Fibroblast of skin of left biceps (primary cell): Measurements from ENCODE around the gene MALL.
"Not testable (repeated sequence)": the region's sequence is repeated elsewhere in the genome, so short reads cannot be mapped to it uniquely, and the experiment has no call there.

Source experiments
- DNase-seq, 2 experiments: peaks; one replicate each; pipeline ENCODE4 v3.0.0-alpha.2; 2013; ENCODE audit warnings: low read depth in 2 of 2

The MALL gene

DNA sequence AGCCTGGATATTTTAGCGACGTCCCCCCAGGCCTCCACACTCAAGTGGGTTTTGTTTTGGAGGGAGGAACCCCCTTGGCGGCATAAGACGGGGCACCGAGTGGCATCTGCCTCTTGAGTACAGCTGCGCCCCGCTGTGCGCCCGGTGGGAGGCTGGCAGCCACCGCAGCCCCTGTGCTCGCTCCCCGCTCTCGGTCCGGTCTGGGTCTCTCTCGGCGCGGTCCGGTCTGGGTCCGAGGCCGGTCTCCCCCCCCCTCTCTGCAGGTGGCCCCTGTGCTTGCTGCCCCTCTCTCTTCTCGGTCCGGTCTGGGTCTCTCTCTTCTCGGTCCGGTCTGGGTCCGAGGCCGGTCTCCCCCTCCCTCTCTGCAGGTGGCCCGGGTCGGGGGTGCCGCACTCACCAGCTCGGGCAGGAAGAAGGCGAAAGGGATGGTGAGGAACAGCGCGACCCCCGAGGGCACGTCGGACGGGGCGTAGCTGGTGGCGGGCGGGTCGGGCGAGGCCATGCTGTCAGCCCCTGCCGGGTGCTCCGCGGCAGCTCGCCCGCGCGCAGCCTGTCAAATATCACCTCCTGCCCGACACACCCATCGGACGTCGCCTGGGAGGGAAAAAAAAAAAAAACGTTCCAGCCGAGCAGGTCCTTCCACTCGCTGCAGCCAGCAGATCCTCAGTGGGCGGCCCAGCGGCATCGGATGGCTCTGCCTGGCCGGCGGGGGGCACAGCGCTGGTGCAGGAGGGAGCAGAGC lies at the start of gene MALL:
MALL (minus strand) TSS at position 532 of the 742 bp plus-strand sequence; CDS start at position 502, 30 bp downstream.
- no peak for DNase-seq

DNA sequence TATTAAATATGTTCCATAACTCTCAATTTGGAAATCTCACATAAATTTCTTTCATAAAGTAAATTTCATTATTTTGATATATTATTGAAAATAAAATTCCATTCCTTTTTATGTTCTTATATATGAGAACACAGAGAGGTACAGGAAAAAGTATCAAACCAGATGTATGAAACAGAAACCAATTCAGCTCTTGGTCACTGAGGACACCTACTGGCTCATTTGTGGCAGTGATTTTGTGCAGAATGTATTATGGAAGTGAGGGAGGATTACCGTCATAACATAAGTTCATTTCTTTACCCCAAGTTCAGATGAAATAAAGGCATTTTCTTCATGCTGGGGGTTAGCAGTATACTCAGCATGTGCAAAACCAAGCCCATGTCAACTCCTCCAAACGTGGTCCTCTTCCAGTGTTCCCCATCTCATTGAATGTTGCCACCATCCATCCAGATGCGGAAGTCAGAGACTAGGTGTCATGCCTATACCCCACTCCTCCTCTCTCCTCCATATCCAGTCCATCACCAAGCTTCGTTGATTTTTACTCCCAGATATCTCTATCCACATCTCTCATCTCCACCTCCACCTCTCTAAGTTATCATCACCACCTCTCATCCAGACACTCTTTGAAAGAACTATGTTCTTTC lies 41.7 kb upstream of the MALL start:
- DNase-seq: peak in 1 of 2 experiments; percentile 31

DNA sequence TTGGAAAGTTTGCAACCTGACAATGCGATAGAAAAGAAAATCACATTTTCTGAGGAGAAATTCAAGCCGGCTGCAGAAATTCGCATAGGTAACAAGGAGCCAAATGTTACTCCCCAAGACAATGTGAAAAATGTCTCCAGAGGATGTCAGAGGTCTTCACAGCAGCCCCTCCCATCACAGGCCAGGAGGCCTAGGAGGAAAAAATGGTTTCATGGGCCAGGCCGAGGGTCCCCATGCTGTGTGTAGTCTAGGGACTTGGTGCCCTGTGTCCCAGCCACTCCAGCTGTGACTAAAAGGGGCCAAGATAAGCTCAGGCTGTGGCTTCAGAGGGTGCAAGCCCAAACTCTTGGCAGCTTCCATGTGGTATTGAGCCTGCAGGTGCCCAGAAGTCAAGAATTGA lies 39.2 kb upstream of the MALL start:
- DNase-seq: not testable (repeated sequence)

DNA sequence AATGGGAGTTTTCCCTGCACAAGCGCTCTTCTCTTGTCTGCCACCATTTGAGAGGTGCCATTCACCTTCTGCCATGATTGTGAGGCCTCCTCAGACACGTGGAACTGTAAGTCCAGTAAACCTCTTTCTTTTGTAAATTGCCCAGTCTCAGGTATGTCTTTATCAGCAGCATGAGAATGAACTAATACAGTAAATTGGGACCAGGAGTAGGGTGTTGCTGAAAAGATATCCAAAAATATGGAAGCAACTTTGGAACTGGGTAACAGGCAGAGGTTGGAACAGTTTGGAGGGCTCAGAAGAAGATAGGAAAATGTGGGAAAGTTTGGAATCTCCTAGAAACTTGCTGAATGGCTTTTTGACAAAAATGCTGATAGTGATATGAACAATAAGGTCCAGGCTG lies 38.6 kb upstream of the MALL start:
- not testable (repeated sequence) for DNase-seq

DNA sequence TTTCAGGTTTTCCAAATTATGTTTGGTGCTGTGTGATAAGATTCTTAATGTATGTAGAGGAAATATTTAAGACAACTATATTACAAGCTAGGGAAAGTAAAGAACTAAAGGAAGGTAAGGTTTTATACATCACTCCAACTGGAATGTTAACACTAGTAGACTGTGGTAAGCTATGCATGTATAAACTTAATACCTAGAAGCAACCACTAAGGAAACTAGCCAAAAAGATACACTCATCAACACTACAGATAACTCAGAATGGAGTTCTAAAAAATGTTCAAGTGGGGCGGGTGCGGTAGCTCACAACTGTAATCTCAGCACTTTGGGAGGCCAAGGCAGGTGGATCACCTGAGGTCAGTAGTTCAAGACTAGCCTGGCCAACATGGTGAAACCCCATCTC lies 37.8 kb upstream of the MALL start:
- no peak for DNase-seq

DNA sequence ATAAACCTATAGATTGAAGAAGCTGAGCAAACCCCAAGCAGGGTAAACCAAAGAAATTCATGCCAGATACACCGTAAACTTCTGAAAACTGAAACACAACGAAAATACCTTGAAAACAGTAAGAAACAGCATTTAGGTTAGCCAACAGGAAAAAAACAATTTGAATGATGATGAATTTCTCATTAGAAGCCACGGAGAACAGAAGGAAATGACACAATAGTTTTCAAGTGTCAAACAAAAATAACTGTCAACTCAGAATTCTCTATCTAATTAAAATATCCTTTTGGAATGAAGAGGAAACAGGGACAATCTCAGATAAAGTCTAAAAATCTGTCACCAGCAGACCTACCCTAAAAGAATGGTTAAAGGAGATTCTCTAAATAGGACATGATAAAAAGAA lies 37.3 kb upstream of the MALL start:
- no peak for DNase-seq

DNA sequence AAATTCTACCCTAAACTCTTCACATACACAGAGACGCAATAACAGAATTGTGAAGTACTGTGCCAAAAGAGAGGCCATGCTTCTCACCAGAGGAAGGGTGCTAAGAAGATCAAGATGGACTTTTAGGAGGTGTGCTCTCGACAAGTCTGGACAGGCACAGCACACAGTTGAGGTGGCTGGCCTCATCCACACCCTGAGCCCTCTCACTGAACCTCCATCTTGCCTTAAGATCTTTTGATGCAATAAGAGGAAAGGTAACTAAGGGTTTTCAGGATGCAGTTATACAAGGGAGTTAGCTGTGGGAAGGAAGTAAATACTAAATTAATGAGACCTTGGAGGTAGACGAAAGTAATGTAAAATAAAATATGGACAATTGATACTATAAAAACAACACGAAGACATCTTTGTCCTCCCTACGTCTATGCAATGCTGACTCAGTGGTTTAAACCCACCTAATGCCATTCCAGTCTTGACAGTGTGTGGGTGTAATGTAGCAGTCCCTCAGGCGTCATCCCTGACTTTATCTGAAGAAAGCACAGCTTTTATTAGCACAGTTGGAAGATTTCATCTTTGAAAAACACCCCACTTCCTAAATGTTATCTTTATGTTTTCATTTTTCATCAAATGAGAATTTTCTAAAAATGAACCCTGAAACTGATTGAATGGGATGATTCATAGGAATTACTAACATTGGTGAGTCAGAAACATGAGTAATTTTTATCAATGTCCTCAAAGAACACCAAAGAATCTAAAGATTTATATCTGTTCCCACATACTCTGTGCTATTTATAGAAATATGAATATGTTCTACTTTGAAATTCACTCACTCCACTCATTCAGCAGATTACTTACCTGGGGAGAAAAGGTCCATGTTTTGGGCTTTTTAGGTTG lies 34.0 kb upstream of the MALL start:
- DNase-seq: peak in 1 of 2 experiments; percentile 45

DNA sequence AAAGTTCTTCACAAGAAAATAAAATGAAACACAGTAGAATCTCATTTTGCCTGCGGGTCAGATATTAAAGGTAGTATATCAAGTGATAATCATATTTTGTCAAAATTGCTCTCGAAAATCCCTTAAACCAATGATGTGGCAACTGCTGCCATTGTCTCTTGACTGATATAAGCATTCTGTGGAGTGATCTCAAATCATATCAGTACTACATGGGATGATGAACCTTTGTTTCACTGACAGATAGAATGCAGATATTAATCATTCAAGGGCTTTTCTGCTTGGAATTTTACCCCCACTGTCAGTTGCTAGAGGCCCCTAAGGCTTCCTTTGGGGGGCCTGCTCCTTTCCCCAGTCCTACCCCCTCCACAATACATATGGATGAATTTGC lies 31.3 kb upstream of the MALL start:
- DNase-seq: no peak

DNA sequence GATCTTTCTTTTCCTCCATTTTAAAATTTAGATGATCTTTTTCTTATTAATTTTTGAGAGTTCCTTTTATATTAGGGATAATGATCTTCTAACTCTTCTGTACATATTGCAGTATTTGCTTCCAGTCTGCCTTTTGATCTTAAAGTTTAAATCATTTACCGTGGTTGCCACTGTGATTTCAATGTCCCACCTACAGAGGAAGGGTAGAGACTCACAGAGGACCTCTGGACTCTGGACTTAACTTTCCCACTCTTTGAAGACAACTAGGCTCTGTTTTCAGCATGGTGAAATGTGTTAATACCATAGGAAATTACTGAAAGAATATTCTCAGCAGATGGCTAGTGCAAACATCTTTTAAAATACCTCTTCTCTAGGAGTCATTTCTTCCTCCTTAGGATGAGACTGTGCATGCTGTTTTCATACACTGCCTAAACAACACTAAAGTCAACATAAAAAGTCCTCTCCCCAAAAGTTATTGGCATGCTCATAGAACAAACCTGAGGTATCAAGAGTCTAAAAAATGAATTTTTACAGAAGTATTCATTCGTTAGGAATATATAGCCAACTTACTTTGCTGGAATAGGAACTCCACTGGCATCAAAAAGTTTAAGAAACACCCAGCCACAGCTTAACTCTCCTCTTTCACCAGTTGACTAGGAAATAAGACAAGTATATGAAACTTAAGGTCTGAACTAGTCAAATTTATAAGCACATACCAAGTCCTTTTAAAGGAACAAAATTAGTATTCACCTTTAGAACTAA lies 30.7 kb upstream of the MALL start:
- DNase-seq: no peak

DNA sequence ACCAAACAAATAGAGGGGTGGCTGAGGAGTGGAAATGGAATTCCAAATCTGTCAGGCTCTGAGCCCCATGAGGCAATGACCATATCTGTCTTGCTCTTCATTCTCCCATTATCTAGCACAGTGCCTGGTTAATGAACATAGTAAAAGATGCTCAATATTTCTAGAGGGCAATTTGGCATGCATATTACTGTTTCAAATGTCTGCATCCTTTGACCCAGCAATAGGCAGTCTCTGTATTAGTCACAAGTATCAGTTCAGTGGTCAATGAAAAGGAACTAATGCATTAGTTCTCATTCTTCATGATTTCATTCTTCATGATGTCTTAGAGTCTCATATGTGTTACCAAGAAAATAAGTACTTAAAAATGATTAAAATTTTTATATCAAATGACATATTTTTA lies 28.4 kb upstream of the MALL start:
- no peak for DNase-seq

DNA sequence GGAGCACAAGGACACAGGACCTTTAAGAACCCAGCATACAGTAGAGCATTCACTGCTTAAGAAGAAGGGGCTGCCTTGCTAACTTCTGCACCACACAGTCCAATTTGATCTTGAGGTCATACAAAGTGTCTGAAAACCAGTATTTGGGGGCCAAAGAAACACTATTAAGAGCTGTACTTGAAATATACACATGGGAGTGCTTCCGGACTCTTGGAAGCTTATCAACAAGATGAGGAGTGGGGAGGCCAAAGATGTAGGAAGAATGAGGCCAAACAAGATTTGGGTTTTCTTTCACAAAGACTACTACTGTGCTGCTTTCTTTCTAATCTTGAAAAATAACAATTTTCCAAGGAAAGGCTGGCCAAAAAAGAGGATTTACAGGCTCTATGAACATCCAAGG lies 24.8 kb upstream of the MALL start:
- DNase-seq: no peak

DNA sequence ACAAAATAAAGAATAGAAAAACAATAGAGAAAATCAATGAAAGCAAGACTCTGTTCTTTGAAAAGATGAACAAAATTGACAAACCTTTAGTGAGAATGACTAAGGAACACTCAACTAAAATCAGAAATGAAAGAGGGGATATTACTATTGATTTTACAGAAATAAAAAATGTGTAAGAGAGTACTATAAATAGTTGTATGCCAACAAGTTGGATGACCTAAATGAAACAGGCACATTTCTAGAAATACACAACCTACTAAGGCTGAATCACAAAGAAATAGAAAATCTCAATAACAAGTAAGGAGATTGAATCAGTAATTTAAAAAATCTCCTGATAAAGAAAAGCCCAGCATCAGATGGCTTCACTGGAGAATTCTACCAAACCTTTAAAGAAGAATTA lies 18.4 kb upstream of the MALL start:
- DNase-seq: no peak

DNA sequence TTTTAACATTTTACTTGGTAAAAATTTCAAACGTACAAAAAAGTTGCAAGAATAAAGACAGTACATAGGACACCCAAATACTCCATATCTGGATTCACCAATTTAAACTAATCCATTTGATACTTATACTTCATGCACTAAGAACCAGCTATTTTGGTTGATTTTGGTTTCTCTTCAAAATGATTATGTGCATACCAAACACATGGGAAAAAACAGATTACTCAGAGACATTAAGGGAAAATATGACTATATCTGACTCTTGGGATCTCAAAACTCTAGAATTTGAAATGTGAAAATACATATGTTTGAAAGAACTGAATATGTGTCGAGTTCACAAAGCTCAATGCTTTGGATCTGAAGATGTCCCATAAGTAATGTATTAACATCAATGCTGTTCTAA lies 15.5 kb upstream of the MALL start:
- DNase-seq: no peak

DNA sequence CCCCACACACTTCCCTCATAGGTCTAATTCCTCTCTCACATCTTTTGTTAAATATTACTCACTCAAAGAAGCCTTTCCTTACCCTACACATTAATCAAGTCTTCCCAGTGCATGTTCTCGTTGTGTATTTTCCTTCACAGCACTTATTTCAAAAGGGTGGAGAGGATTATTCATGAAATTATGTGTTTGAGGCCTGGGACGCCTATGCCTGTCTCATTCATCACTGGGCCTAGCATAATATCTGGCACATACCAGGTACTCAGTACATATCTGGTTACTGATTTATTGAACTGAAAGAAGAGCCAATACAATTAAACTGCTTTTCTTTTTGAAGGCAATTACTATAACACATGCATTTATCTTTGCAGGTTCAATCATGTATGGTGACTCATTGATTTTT lies 15.1 kb upstream of the MALL start:
- no peak for DNase-seq

DNA sequence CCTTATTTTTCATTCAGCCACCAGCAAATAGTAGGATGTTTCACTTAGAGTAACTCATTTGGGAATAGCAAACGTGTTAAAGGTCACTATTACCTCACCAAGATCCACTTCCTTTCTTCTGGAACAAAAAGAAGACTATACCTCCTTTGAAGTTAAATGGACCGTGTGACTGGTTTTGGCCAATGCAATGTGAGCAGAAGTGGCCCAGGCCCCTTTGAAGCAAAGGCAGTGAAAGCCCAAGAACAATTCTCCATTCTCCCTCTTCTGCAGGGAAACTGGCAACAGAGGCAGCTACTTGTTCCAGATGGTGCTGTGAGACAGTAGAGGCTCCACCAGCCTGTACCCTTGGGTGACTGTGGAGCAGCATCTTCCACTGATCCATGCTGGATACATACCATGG lies 11.3 kb upstream of the MALL start:
- no peak for DNase-seq

DNA sequence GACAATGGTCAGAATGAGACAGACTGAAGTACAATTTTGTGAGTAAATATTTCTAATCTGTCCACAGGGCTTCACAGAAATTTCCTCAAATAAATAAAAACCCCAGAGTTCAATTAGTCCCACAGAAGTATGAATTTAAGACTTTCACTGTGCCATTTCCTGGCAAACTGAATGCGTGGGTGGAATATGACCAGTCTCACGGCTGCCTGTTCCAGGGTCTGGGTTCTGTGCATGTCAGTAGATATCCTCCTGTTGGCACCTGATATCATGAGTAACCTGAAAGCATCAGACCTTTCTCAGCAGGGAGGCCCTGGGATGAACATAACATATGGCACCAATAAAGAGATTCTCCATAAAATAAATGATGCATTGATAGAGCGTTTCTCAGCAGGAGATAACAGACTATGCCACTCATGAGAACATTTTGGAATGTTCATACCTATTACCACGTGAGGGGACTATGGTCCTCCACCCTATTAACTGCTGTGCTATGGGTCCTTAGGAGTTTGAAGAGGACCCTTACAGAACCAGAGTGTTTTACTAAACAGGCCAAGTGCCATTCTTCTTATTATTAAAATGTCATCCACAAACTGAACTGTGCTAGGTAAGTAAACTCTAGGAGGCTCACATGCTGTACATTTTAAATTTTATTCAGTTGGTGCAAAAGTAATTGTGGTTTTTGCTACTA lies 10.6 kb upstream of the MALL start:
- DNase-seq: no peak

DNA sequence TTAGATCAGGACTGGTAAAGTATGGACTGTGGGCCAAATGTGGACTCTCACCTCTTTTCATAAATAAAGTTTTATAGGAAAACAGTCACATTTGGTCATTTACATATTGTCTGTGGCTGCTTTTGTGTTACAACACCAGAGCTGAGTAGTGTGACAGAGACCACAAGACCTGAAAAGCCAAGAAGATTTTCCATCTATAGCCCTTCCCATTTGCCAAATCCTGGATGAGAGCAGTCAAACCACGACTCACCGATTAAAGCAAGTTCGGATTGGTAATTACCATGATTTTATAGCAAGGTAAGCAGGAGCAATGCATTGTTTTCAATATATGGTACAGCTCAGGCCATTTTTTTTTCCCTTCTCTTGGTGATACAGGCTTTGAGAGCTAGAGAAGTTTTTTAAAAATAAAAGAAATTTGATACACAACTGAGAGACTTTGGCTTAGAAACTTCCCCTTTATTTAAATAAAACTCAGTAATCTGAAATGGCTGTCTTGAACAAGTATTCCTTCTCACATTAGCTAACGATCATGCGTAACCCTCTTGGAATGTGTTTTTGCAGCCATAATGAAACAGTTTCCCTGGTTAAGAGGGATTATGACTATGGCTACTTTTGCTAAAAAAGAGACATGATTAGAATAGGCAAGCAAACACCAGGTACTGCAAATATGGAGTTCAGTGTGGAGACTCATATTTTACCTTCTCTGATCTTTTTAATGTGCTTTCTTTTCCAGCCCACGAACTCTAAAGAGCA lies 9.5 kb upstream of the MALL start:
- peak in 1 of 2 experiments; percentile 28 for DNase-seq

DNA sequence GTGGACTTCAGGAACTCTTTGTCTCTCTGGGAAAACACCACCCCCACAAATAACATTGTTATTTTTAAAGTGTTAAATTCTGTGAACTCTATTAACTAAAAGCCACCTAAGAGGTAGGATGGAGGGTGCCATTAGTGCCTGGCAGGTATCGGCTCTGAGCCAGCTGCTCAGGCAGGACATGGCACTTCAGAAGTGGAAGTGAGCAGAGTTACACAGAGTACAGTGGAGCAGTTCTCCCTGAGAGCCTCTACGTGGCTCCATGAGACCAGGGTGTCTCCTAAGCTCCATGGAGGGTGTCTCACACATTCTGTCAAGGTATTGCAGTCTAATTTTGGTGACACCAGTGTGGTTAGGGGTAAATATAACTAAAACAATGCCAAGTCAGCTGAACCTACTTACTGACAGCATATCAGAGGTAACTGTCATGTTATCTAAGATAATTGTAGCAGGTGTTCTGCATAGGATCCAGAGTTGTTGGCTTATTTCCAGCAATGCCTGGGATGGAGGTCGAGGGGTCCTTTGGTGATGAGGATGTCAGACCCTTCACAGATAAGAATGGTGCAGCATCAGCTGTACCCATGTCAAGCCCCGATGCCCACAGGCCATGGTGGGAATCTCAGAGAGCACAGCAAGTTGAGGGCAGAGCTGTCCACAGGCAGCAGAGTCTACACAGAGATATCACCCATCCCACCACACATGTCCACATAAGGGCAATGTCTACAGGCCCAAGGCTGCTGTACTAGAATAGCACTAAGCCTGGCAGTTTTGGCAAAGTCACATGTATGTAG lies 8.6 kb upstream of the MALL start:
- DNase-seq: no peak

DNA sequence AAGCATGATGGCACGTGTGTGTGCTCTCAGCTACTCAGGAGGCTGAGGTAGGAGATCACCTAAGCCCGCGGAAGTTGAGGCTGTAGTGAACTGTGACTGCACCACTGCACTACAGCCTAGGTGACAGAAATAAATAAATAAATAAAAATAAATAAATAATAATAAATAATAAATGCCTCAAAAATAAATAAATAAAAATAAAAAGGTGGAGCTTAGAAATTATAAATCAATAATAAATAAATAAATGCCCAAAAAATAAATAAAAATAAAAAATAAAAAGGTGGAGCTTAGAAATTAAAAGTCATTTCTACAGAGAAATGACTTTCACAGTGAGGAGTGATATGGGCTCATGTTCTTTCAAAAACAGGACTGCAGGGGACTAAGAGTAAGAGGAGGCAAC lies 6.0 kb upstream of the MALL start:
- no peak for DNase-seq

DNA sequence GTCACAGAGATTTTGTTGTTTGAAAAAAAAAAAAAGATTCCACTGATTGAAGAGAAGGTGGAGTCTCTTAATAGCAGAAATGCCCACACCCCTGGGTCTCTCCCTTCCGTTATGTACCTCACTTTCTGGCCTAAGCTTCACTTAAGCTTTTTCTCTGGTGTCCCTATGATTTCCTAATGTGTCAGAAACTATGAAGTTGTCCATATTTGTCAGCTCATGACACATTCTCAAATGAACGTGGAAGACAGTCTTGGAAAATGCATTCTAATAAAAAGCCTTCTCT lies 5.4 kb upstream of the MALL start:
- no peak for DNase-seq
